Measurements from ENCODE around the gene BCKDK. TPM values are rescaled to one million over a fixed set of nuclear protein-coding genes. Genes with fewer than 3 reads are reported as not detected.

The BCKDK gene
- total and polyA plus RNA-seq, 2 of the 8 experiments (the other 6 are each of a cell fraction or from before 2014, with no cell fraction given): 49.6 to 77.1 TPM

- Histone ChIP-seq H3K79me2 (ENCODE audit: control insufficient read depth in 1 of 2, insufficient read depth in 2 of 2, low read length in 2 of 2) (peaks cover 10 to 50% of the 10 kb centered on the region in 2 experiments), H3K36me3 (ENCODE audit: control insufficient read depth in 2 of 4, insufficient read depth in 4 of 4, low read length in 3 of 4) (peaks cover 0 to 11% (median 4%) of the 10 kb centered on the region in 4 experiments; a peak in 4 of 8 replicates), H3K18ac (ENCODE audit: extremely low read depth, low read length) (no peak overlapping the region), H3K4me1 (replicated peaks in 1 of 4; ENCODE audit: control insufficient read depth in 3 of 4, insufficient read depth in 4 of 4, low read length in 3 of 4) (peaks cover 0 to 1% (median 0%) of the 10 kb centered on the region in 4 experiments; a peak in 2 of 7 replicates), H2BK15ac (ENCODE audit: low read length) (no peak overlapping the region), H3K9ac (replicated peaks in 1 of 4; ENCODE audit: extremely low read depth in 1 of 4, low read depth in 3 of 4, low read length in 3 of 4) (no peak overlapping the region), H3K79me1 (ENCODE audit: low read depth, low read length) (peaks cover 13% of the 10 kb centered on the region; the same call in 1 of the 2 replicates), H4K5ac (ENCODE audit: insufficient read length, low read depth, low read length) (no peak overlapping the region), H2BK20ac (ENCODE audit: low read length) (no peak overlapping the region), H3K9me3 (ENCODE audit: insufficient read depth in 2 of 2, low read depth in 1 of 2, low read length in 1 of 2) (no peaks in the 10 kb centered on the region), H2BK5ac (ENCODE audit: low read depth, low read length) (no peak overlapping the region), H4K8ac (ENCODE audit: extremely low read depth, insufficient read depth, low read length) (no peak overlapping the region), H3K4ac (replicated peaks; ENCODE audit: insufficient read length, low read depth, low read length) (no peak overlapping the region), H3K14ac (ENCODE audit: insufficient read length) (no peak overlapping the region), H2AFZ (ENCODE audit: low read length) (no peak overlapping the region), H3K23ac (ENCODE audit: insufficient read length) (no peak overlapping the region), H3K27ac (ENCODE audit: low read depth, low read length) (no peak overlapping the region), H4K91ac (replicated peaks; ENCODE audit: insufficient read length, low read length) (no peak overlapping the region), H3K4me3 (ENCODE audit: extremely low read depth in 1 of 4, insufficient read depth in 2 of 4, low read depth in 3 of 4, low read length in 4 of 4) (no peak overlapping the region), H3K23me2 (ENCODE audit: low read depth, low read length) (peaks cover 1% of the 10 kb centered on the region; the same call in 1 of the 2 replicates), H2BK120ac (replicated peaks; ENCODE audit: low read depth, low read length) (no peak overlapping the region), H2AK5ac (ENCODE audit: low read depth, low read length) (no peak overlapping the region), H2BK12ac (ENCODE audit: low read depth, low read length) (no peak overlapping the region), H3K27me3 (replicated peaks in 1 of 4; ENCODE audit: control insufficient read depth in 3 of 4, extremely low read depth in 1 of 4, insufficient read depth in 3 of 4, low read length in 3 of 4) (no peaks in the 10 kb centered on the region), H3K56ac (replicated peaks; ENCODE audit: insufficient read length, low read depth, low read length) (no peak overlapping the region), H3K4me2 (ENCODE audit: insufficient read depth in 1 of 2, low read depth in 2 of 2, low read length in 2 of 2) (no peak overlapping the region), H4K20me1 (replicated peaks in 1 of 2; ENCODE audit: control insufficient read depth in 1 of 2, insufficient read depth in 2 of 2, low read length in 2 of 2) (peaks cover 0 to 12% of the 10 kb centered on the region in 2 experiments)
- TF ChIP-seq HDAC2 (IDR thresholded peaks at IDR 0.05; ENCODE audit: borderline replicate concordance in 1 of 2, low read depth in 2 of 2, low read length in 2 of 2): no peak
- no peak for TF ChIP-seq BRCA1 (IDR thresholded peaks at IDR 0.05; ENCODE audit: low read depth, low read length)
- TF ChIP-seq TAF1 (IDR thresholded peaks at IDR 0.05; ENCODE audit: low read depth, low read length): no peak
- no peak for TF ChIP-seq SUZ12 (IDR thresholded peaks at IDR 0.05; ENCODE audit: low read length)
- TF ChIP-seq POLR2A (IDR thresholded peaks at IDR 0.05; ENCODE audit: control extremely low read depth in 1 of 2, low read depth in 2 of 2, low read length in 2 of 2): no peak
- no peak for TF ChIP-seq KDM1A (IDR thresholded peaks at IDR 0.05; ENCODE audit: borderline replicate concordance, low read length)
- TF ChIP-seq SIX5 (IDR thresholded peaks at IDR 0.05; ENCODE audit: low read depth, low read length): no peak
- DNase-seq (ENCODE audit: low read depth in 1 of 2, low spot score in 2 of 2) (no peak), FAIRE-seq (no peak)
- 90% methylated on average over 3 of the region's 3 CpGs; no CpG with 5 or more reads in 1 of the 2 experiments for WGBS, 2 experiments (ENCODE audit: extremely low coverage in 1 of 2, insufficient coverage in 1 of 2, insufficient read length in 1 of 2, insufficient replicate concordance in 2 of 2, low coverage in 1 of 2, low lambda C conversion rate in 2 of 2, missing lambda C conversion rate in 1 of 2)
- POLR2A ChIA-PET (ENCODE audit: partially characterized antibody): interaction anchor here (1.4 to 1.8 kb wide), 2 partner anchors 14 to 112 kb away, joined by 4 read pairs; no protein-coding TSS in a partner anchor
- CTCF ChIA-PET (ENCODE audit: partially characterized antibody): interaction anchor here (0.7 to 2.0 kb wide), 6 partner anchors 16 to 114 kb away, joined by 3 to 10 read pairs (median 4); partner anchors contain the start of gene HSD3B7
Observed at GRCh38 chr16:31067342-31067741, 40.8 kb upstream of the BCKDK start.
